Stimulated activated CD8-positive, alpha-beta memory T cell treated with anti-CD3 and anti-CD28 coated beads, Interleukin-12 subunit alpha, Interleukin-12 subunit beta, amount 100 ng/mL, for 24 hours (primary cell): ENCODE measurements around the gene OR5AR1.
"Not testable (repeated sequence)": the region's sequence is repeated elsewhere in the genome, so short reads cannot be mapped to it uniquely, and the experiment has no call there.

ENCODE experiments used
- DNase-seq: peaks from one replicate; pipeline ENCODE4 v3.0.0-alpha.2; 2020; ENCODE audit errors: extremely low read depth

Gene OR5AR1

GRCh38 chr11:56663386-56663785, at the start of gene OR5AR1:
TSS of gene OR5AR1 (plus strand) at chr11:56663686. CDS start at chr11:56663686, 0 bp downstream.
- DNase-seq, result no peak

GRCh38 chr11:56624661-56625110, 38.8 kb upstream of the OR5AR1 start:
- DNase-seq, result no peak

GRCh38 chr11:56625946-56626345, 37.5 kb upstream of the OR5AR1 start:
- DNase-seq, result no peak

GRCh38 chr11:56632329-56632728, 31.2 kb upstream of the OR5AR1 start:
- DNase-seq, result no peak

- no peak for DNase-seq
Observed at GRCh38 chr11:56636861-56637260, 26.6 kb upstream of the OR5AR1 start.

- no peak for DNase-seq
Observed at GRCh38 chr11:56637500-56637899, 26.0 kb upstream of the OR5AR1 start.

GRCh38 chr11:56642339-56642738, 21.1 kb upstream of the OR5AR1 start, which contains the start of gene OR5AP2:
TSS of gene OR5AP2 (minus strand) at chr11:56642439. CDS start at chr11:56642439, 0 bp downstream.
- no peak for DNase-seq

GRCh38 chr11:56659755-56660154, 3.7 kb upstream of the OR5AR1 start:
- no peak for DNase-seq

- DNase-seq, result no peak
Observed at GRCh38 chr11:56670984-56671383, 7.5 kb downstream of the OR5AR1 start.

GRCh38 chr11:56688554-56689100, 25.1 kb downstream of the OR5AR1 start:
- no peak for DNase-seq

GRCh38 chr11:56691179-56691578, 27.7 kb downstream of the OR5AR1 start:
- DNase-seq, result not testable (repeated sequence)

GRCh38 chr11:56693428-56693827, 29.9 kb downstream of the OR5AR1 start:
- no peak for DNase-seq

- no peak for DNase-seq
Observed at GRCh38 chr11:56698795-56699194, 35.3 kb downstream of the OR5AR1 start, which contains the start of gene OR9G1. TSS of gene OR9G1 (plus strand) at chr11:56699095. CDS start at chr11:56700388, 1,293 bp downstream.

GRCh38 chr11:56700242-56700913, 36.9 kb downstream of the OR5AR1 start:
- no peak for DNase-seq

GRCh38 chr11:56700914-56701485, 37.5 kb downstream of the OR5AR1 start:
- no peak for DNase-seq

GRCh38 chr11:56705784-56706396, 42.4 kb downstream of the OR5AR1 start:
- DNase-seq, result no peak

- no peak for DNase-seq
Observed at GRCh38 chr11:56706486-56706885, 43.0 kb downstream of the OR5AR1 start.

- DNase-seq, result no peak
Observed at GRCh38 chr11:56714206-56714605, 50.7 kb downstream of the OR5AR1 start.
